Mammary epithelial cell (primary cell): Measurements from ENCODE around the gene FGF12.

Source experiments
- EZH2 ChIP-seq: IDR thresholded peaks from 2 replicates; pipeline ENCODE4 v1.6.1; 2012; ENCODE audit warnings: low read length, inconsistent platforms, borderline replicate concordance
- TF ChIP-seq, protein P1 (sequence below), 2 donors: IDR thresholded peaks in 1 of 2; conservative IDR thresholded peaks in 1 of 2; 2 replicates each; pipeline ENCODE4 v1.5.1; 2011 to 2012; ENCODE audit warnings: inconsistent platforms in 2 of 2, low read length in 2 of 2, mild to moderate bottlenecking in 2 of 2, control low read depth in 1 of 2, low read depth in 1 of 2; ENCODE audit not compliant: insufficient read depth in 1 of 2; ENCODE audit errors: extremely low read depth in 1 of 2

DNA sequence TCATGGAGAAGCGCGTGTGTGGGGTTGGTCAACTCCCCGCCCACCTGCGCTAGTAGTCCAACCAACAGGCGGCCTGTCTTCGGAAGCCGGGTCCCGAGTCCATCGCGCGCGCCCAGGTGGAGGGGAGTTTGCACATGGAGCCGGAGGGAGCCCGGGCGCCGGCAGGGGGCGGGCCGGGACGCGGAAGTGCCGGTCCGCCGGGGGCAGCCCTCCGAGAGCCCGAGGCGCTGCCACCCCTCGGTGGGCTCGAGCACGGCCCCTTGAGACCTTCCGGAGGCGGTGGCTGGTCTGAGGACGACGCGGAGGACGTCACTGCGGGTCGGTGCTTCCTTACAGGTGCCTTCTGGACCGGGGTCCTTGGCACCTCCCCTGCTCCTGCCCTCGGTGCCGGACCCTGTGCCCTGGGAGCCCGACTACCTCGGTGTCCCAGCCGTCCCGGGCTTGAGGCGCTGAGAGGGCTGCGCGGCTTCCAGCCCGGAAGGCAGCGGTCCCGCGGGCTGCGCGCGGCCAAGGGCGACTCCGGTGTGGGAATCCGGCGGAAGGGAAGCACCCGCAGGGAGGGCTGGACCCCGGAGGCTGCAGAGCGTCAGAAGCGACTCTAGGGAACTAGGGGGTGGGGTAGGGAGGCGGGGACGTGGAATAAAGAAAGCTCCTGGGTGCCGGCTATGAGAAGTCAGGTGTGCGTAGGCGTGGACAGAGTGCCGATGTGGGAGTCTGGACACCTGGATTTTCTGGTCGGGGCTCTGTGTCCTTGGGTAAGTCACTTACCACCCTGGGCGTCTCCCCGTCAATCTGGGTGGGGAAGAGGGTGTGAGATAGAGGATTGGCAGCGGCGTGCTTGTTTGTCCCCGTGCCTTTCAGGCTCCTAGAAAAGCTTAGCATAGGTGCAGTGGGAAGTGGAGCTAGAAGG, 212.3 kb downstream of the FGF12 start:
- TF ChIP-seq, protein P1, sequence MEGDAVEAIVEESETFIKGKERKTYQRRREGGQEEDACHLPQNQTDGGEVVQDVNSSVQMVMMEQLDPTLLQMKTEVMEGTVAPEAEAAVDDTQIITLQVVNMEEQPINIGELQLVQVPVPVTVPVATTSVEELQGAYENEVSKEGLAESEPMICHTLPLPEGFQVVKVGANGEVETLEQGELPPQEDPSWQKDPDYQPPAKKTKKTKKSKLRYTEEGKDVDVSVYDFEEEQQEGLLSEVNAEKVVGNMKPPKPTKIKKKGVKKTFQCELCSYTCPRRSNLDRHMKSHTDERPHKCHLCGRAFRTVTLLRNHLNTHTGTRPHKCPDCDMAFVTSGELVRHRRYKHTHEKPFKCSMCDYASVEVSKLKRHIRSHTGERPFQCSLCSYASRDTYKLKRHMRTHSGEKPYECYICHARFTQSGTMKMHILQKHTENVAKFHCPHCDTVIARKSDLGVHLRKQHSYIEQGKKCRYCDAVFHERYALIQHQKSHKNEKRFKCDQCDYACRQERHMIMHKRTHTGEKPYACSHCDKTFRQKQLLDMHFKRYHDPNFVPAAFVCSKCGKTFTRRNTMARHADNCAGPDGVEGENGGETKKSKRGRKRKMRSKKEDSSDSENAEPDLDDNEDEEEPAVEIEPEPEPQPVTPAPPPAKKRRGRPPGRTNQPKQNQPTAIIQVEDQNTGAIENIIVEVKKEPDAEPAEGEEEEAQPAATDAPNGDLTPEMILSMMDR (conservative IDR thresholded peaks at IDR 0.05 in 1 of 2, IDR thresholded peaks at IDR 0.05 in 1 of 2; ENCODE audit: extremely low read depth in 1 of 2, insufficient read depth in 1 of 2, low read depth in 1 of 2, low read length in 2 of 2): no peak
- peak; percentile 56 for TF ChIP-seq EZH2
